CD14-positive monocyte (primary cell): ENCODE measurements around the gene SCARB2. TPM values are rescaled to one million over a fixed set of nuclear protein-coding genes. Genes with fewer than 3 reads are reported as not detected.

Experiments
- DNase-seq, 3 donors: peaks; one replicate each; pipeline ENCODE4 v3.0.0-alpha.2; 2011 to 2022
- H2AFZ ChIP-seq: 2 replicates; pipeline ENCODE4 v1.6.0; 2012; ENCODE audit warnings: mild to moderate bottlenecking, low read depth, low read length, inconsistent platforms; ENCODE audit not compliant: insufficient read depth, poor library complexity, severe bottlenecking
- H3K27ac ChIP-seq, 2 donors: 1 replicate in 1 of 2; 2 replicates in 1 of 2; pipeline ENCODE4 v1.5.1; 2012 to 2013; ENCODE audit warnings: low read length in 2 of 2, control low read depth in 1 of 2, inconsistent platforms in 1 of 2, low read depth in 1 of 2, mild to moderate bottlenecking in 1 of 2
- H3K27me3 ChIP-seq, 2 donors: one replicate each; pipeline versions ENCODE4 v1.6.0 to v1.6.1; 2011 to 2013; ENCODE audit warnings: low read length in 2 of 2; ENCODE audit not compliant: control insufficient read depth in 2 of 2, insufficient read depth in 2 of 2
- H3K36me3 ChIP-seq, 2 donors: replicated peaks in 1 of 2; 1 replicate in 1 of 2; 2 replicates in 1 of 2; pipeline versions ENCODE4 v1.5.1 to v1.6.1; 2012 to 2013; ENCODE audit warnings: low read length in 2 of 2, control low read depth in 1 of 2, inconsistent platforms in 1 of 2, mild to moderate bottlenecking in 1 of 2; ENCODE audit not compliant: insufficient read depth in 2 of 2, control insufficient read depth in 1 of 2
- H3K4me1 ChIP-seq, 2 donors: 1 replicate in 1 of 2; 2 replicates in 1 of 2; pipeline versions ENCODE4 v1.5.1 to v1.6.1; 2012 to 2013; ENCODE audit warnings: low read length in 2 of 2, control low read depth in 1 of 2, inconsistent platforms in 1 of 2, mild to moderate bottlenecking in 1 of 2, moderate library complexity in 1 of 2; ENCODE audit not compliant: insufficient read depth in 2 of 2, control insufficient read depth in 1 of 2
- H3K4me2 ChIP-seq: replicated peaks from 2 replicates; pipeline ENCODE3; 2012; ENCODE audit warnings: low read length, moderate library complexity, mild to moderate bottlenecking; ENCODE audit not compliant: poor library complexity, severe bottlenecking; ENCODE audit errors: extremely low read depth
- H3K4me3 ChIP-seq, 3 experiments: fragments of 200-600 bp in 1 of 3; sonication (generic) in 1 of 3; replicated peaks in 1 of 3; 1 replicate in 2 of 3; 2 replicates in 1 of 3; pipeline ENCODE4 v1.5.1; 2011 to 2013; ENCODE audit warnings: low read length in 3 of 3, mild to moderate bottlenecking in 3 of 3, control low read depth in 2 of 3, low read depth in 2 of 3, inconsistent platforms in 1 of 3, moderate library complexity in 1 of 3
- H3K79me2 ChIP-seq: 2 replicates; pipeline ENCODE4 v1.6.0; 2012; ENCODE audit warnings: mild to moderate bottlenecking, control low read depth, inconsistent platforms, low read length, moderate library complexity; ENCODE audit not compliant: insufficient read depth
- H3K9ac ChIP-seq: 2 replicates; pipeline ENCODE4 v1.6.0; 2017; ENCODE audit warnings: low read length, mild to moderate bottlenecking; ENCODE audit not compliant: insufficient read depth, poor library complexity, severe bottlenecking
- H3K9me3 ChIP-seq, 2 donors: replicated peaks in 1 of 2; 1 replicate in 1 of 2; 2 replicates in 1 of 2; pipeline versions ENCODE4 v1.5.1 to v1.6.1; 2012 to 2013; ENCODE audit warnings: low read length in 2 of 2, control low read depth in 1 of 2; ENCODE audit not compliant: control insufficient read depth in 1 of 2, insufficient read depth in 1 of 2
- H4K20me1 ChIP-seq: 2 replicates; pipeline ENCODE4 v1.6.0; 2012; ENCODE audit warnings: mild to moderate bottlenecking, low read length, control low read depth, moderate library complexity; ENCODE audit not compliant: insufficient read depth
- H3K27ac Mint-ChIP-seq, 7 donors: one replicate each; pipeline ENCODE4 v1.8.0; 2020; ENCODE audit warnings: mild to moderate bottlenecking in 7 of 7, mixed read lengths in 7 of 7, moderate library complexity in 6 of 7, inconsistent platforms in 2 of 7
- H3K27me3 Mint-ChIP-seq, 3 donors: one replicate each; pipeline ENCODE4 v1.8.0; 2021 to 2022; ENCODE audit warnings: low read depth in 3 of 3, mild to moderate bottlenecking in 3 of 3, mixed read lengths in 3 of 3, moderate library complexity in 3 of 3, inconsistent platforms in 1 of 3
- H3K36me3 Mint-ChIP-seq, 2 donors: one replicate each; pipeline ENCODE4 v1.8.0; 2020; ENCODE audit warnings: mixed read lengths in 2 of 2, inconsistent platforms in 1 of 2, mild to moderate bottlenecking in 1 of 2
- H3K4me1 Mint-ChIP-seq: one replicate; pipeline ENCODE4 v1.8.0; 2020; ENCODE audit warnings: mild to moderate bottlenecking, mixed read lengths
- H3K4me3 Mint-ChIP-seq, 2 donors: one replicate each; pipeline ENCODE4 v1.8.0; 2020; ENCODE audit warnings: mild to moderate bottlenecking in 2 of 2, mixed read lengths in 2 of 2, moderate library complexity in 1 of 2
- H3K9me3 Mint-ChIP-seq, 7 donors: one replicate each; pipeline ENCODE4 v1.8.0; 2020 to 2022; ENCODE audit warnings: mixed read lengths in 7 of 7, mild to moderate bottlenecking in 6 of 7, moderate library complexity in 6 of 7, inconsistent platforms in 2 of 7
- WGBS: methylation state at CpG from one replicate; pipeline ENCODE4 v1.1.5; 2013; ENCODE audit warnings: missing lambda C conversion rate; ENCODE audit not compliant: insufficient coverage; 5-methylcytosine and 5-hydroxymethylcytosine counted together
- intact Hi-C, 2 donors: fragments of 100-400 bp; cut with micrococcal nuclease; formaldehyde crosslinking; loops; one replicate each; pipeline versions ENCODE4 v1.15.0 to v1.15.1; 2023
- polyA plus RNA-seq, 3 donors: library from polyadenylated mRNA; depleted of rRNA in 1 of 3; unstranded in 2 of 3; stranded (reverse) in 1 of 3; fragments of 300-500 nt in 2 of 3; fragments of >200 nt in 1 of 3; fragmentation: Illumina TruSeq in 2 of 3; gene quantifications; 1 replicate in 2 of 3; 2 replicates in 1 of 3; pipeline ENCODE4 v1.2.3, GENCODE V29; 2012 to 2021
- TF ChIP-seq, protein P1 (sequence below): fragments of 200-600 bp; IDR thresholded peaks from one replicate; pipeline ENCODE4 v1.8.0; 2022; ENCODE audit warnings: antibody characterized with exemption, mild to moderate bottlenecking

SCARB2 gene
- polyA plus RNA-seq, 3 donors = 36.8 to 73.0 (median 53.5) TPM

DNA sequence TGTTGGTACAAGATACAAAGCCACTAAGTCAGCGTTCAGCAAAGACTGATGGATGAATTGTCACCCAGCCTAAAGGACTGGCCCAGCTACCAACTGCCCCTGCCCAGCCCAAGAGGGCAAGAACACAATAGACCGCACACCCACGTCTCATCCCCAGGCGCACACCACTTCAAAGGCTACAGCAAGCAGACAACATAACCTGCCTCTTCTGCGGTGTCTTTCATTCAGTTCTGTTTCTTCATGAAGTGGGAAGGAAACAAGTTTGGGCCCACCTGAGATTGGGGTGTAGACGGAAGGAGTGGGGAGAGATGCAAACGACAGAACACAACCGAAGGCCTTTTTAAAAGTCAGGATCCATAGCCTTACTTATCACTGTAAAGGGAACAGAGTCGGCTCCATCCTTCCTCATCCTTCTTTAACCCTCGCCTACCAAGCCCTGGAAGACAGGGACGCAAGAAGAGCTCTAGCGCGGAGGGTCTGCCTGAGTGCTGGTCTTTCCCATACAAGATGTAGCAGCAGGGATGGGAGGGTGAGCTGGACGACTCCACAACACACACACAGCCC is 691 bp downstream of the SCARB2 start:
- H3K27ac ChIP-seq = peak overlapping the region; percentile 89 to 98
- peak overlapping the region; percentile 93 to 96 for H3K4me3 Mint-ChIP-seq
- intact Hi-C loops = loop anchor here (2.0 to 10.0 kb wide), 4 partner anchors 14 to 942 kb away; partner anchors contain the start of genes CCNG2 (in 1 of the 2), PPEF2 (in 1 of the 2) and STBD1 (in 1 of the 2)
- no peaks in the 10 kb centered on the region for H3K27me3 ChIP-seq
- peaks cover 89% of the 10 kb centered on the region for H3K4me1 Mint-ChIP-seq
- H3K27me3 Mint-ChIP-seq = peaks cover 0 to 4% (median 0%) of the 10 kb centered on the region in 3 donors
- peaks cover 0 to 2% (median 0%) of the 10 kb centered on the region in 7 donors for H3K9me3 Mint-ChIP-seq
- H3K36me3 Mint-ChIP-seq = peaks cover 3 to 4% of the 10 kb centered on the region in 2 donors
- H3K79me2 ChIP-seq = peaks cover 60% of the 10 kb centered on the region
- H3K4me1 ChIP-seq = peaks cover 81 to 86% of the 10 kb centered on the region in 2 donors
- peak overlapping the region; percentile 90 for H2AFZ ChIP-seq
- H3K9ac ChIP-seq = peak overlapping the region; percentile 95
- 0% methylated on average over 2 of the region's 14 CpGs for WGBS
- H4K20me1 ChIP-seq = peaks cover 38% of the 10 kb centered on the region
- H3K27ac Mint-ChIP-seq = peak overlapping the region; percentile 88 to 98 (median 96)
- H3K36me3 ChIP-seq = no peaks in the 10 kb centered on the region
- TF ChIP-seq, protein P1, sequence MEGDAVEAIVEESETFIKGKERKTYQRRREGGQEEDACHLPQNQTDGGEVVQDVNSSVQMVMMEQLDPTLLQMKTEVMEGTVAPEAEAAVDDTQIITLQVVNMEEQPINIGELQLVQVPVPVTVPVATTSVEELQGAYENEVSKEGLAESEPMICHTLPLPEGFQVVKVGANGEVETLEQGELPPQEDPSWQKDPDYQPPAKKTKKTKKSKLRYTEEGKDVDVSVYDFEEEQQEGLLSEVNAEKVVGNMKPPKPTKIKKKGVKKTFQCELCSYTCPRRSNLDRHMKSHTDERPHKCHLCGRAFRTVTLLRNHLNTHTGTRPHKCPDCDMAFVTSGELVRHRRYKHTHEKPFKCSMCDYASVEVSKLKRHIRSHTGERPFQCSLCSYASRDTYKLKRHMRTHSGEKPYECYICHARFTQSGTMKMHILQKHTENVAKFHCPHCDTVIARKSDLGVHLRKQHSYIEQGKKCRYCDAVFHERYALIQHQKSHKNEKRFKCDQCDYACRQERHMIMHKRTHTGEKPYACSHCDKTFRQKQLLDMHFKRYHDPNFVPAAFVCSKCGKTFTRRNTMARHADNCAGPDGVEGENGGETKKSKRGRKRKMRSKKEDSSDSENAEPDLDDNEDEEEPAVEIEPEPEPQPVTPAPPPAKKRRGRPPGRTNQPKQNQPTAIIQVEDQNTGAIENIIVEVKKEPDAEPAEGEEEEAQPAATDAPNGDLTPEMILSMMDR = no peak
- H3K4me2 ChIP-seq = peak overlapping the region; percentile 86
- peak overlapping the region; percentile 92 to 93 (median 92) for H3K4me3 ChIP-seq
- DNase-seq = peak in 1 of 3 donors; percentile 20
- no peaks in the 10 kb centered on the region for H3K9me3 ChIP-seq

DNA sequence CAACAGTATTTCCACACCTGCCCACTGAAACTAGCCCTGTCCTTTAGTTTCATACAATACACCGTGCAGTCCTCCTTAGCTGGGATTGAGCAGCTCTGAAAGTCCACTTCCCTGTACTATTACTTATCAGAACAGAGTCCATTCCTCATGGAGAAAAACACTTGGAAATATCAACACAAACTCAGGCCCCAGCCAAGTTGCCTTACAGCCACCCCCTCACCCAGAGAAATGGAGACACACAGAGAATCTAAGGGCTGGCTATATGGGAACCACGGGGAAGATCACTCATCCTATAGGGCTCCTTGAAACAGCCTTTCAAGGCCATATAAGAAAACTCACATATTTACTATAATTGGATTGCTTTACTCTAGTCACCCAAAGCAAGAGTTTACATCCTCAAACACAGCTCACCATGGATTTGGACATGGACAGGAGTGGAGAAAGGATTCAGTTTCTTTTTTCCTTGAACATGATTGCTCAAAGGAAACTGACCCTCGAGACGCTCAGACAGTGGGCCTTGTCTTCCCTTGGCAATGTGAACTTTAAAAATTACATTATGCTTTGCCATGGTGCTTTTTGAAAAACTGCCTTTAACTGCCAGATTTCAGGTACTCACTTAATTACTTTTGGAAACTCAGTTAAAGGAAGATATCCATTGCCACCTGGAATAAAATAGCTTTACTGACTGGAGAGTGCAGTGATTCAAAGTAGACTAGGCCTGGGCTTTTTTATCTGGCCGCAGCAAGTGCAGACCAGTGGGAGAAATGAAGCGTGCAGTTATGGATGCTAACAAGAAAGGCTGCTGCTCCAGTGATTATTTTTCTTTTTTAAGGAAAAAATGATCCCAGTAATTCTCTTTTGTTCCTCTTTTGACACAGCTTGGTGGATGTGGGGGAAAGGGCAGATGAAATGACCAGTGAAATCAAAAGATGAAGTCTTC is 1.6 kb downstream of the SCARB2 start:
- Histone ChIP-seq H3K9me3 (no peaks in the 10 kb centered on the region), H3K27me3 (no peaks in the 10 kb centered on the region), H3K4me2 (peak overlapping the region; percentile 86), H3K79me2 (peaks cover 68% of the 10 kb centered on the region), H4K20me1 (peaks cover 47% of the 10 kb centered on the region), H3K4me1 (peaks cover 74 to 83% of the 10 kb centered on the region in 2 donors), H3K9ac (peak overlapping the region; percentile 95), H3K36me3 (no peaks in the 10 kb centered on the region), H2AFZ (peak overlapping the region; percentile 90), H3K27ac (peak overlapping the region in 1 of 2 donors; percentile 98), H3K4me3 (peak overlapping the region; percentile 92 to 93 (median 92))
- H3K9me3 Mint-ChIP-seq = peaks cover 0 to 2% (median 0%) of the 10 kb centered on the region in 7 donors
- peaks cover 86% of the 10 kb centered on the region for H3K4me1 Mint-ChIP-seq
- TF ChIP-seq, protein P1 = no peak
- H3K27ac Mint-ChIP-seq = peak overlapping the region; percentile 88 to 98 (median 96)
- 83% methylated on average over 2 of the region's 6 CpGs for WGBS
- DNase-seq = no peak
- peaks cover 3 to 4% of the 10 kb centered on the region in 2 donors for H3K36me3 Mint-ChIP-seq
- intact Hi-C loops = loop anchor here (2.0 to 10.0 kb wide), 4 partner anchors 13 to 943 kb away; partner anchors contain the start of genes CCNG2 (in 1 of the 2), PPEF2 (in 1 of the 2) and STBD1 (in 1 of the 2)
- peak overlapping the region; percentile 93 to 96 for H3K4me3 Mint-ChIP-seq
- H3K27me3 Mint-ChIP-seq = peaks cover 0 to 4% (median 0%) of the 10 kb centered on the region in 3 donors
